WTC11 (cell line): ENCODE measurements around the gene RIPPLY3. TPM values are rescaled to one million over a fixed set of nuclear protein-coding genes. Genes with fewer than 3 reads are reported as not detected.
A peak's percentile ranks its signal among the peaks of the same experiment; 100 is the strongest.

Experiments used
- ATF6 ChIP-seq: sonication (generic); formaldehyde crosslinking; IDR thresholded peaks from 2 replicates; pipeline ENCODE4 v1.8.1; 2023; ENCODE audit warnings: mild to moderate bottlenecking, missing genetic modification reagents
- CREM ChIP-seq: sonication (generic); formaldehyde crosslinking; IDR thresholded peaks from 2 replicates; pipeline ENCODE4 v1.8.1; 2022; ENCODE audit warnings: mild to moderate bottlenecking, missing genetic modification reagents, moderate library complexity
- E2F5 ChIP-seq: sonication (generic); formaldehyde crosslinking; IDR thresholded peaks from 2 replicates; pipeline ENCODE4 v1.8.1; 2022; ENCODE audit warnings: mild to moderate bottlenecking, moderate library complexity, missing genetic modification reagents
- FOXP1 ChIP-seq: sonication (generic); formaldehyde crosslinking; IDR thresholded peaks from 2 replicates; pipeline ENCODE4 v1.8.0; 2022; ENCODE audit warnings: missing genetic modification reagents, mild to moderate bottlenecking, moderate library complexity, borderline replicate concordance
- JUN ChIP-seq: sonication (generic); formaldehyde crosslinking; IDR thresholded peaks from 2 replicates; pipeline ENCODE4 v1.8.0; 2023; ENCODE audit warnings: mild to moderate bottlenecking, missing genetic modification reagents
- KAT7 ChIP-seq: sonication (generic); formaldehyde crosslinking; IDR thresholded peaks from 2 replicates; pipeline ENCODE4 v1.8.1; 2023; ENCODE audit warnings: missing genetic modification reagents, mild to moderate bottlenecking, borderline replicate concordance
- SMAD3 ChIP-seq: sonication (generic); formaldehyde crosslinking; IDR thresholded peaks from 2 replicates; pipeline ENCODE4 v1.8.0; 2022; ENCODE audit warnings: missing genetic modification reagents, mild to moderate bottlenecking, borderline replicate concordance
- SMAD4 ChIP-seq: sonication (generic); formaldehyde crosslinking; IDR thresholded peaks from 2 replicates; pipeline ENCODE4 v1.8.0; 2022; ENCODE audit warnings: mild to moderate bottlenecking, missing genetic modification reagents
- SP1 ChIP-seq: sonication (generic); formaldehyde crosslinking; conservative IDR thresholded peaks from 2 replicates; pipeline ENCODE4 v1.8.1; 2022; ENCODE audit warnings: missing genetic modification reagents
- TCF7 ChIP-seq: sonication (generic); formaldehyde crosslinking; IDR thresholded peaks from 2 replicates; pipeline ENCODE4 v1.8.0; 2022; ENCODE audit warnings: mild to moderate bottlenecking, low read depth, missing genetic modification reagents, moderate library complexity
- TEAD1 ChIP-seq: sonication (generic); formaldehyde crosslinking; IDR thresholded peaks from 2 replicates; pipeline ENCODE4 v1.8.0; 2022; ENCODE audit warnings: mild to moderate bottlenecking, missing genetic modification reagents
- ZNF263 ChIP-seq: sonication (generic); formaldehyde crosslinking; IDR thresholded peaks from 2 replicates; pipeline ENCODE4 v1.8.1; 2022; ENCODE audit warnings: low read depth, mild to moderate bottlenecking, moderate library complexity, missing genetic modification reagents
- ZNF532 ChIP-seq: fragments of 250-450 bp; sonication (Bioruptor Pico); IDR thresholded peaks from 2 replicates; pipeline ENCODE4 v1.9.0; 2021; ENCODE audit warnings: mild to moderate bottlenecking, borderline replicate concordance
- total RNA-seq: library from RNA; stranded (reverse); gene quantifications from 3 replicates; pipeline ENCODE4 v1.2.3, GENCODE V29; 2021
- TF ChIP-seq, protein P1 (sequence below): fragments of 200-600 bp; IDR thresholded peaks from 2 replicates; pipeline ENCODE4 v1.8.0; 2022; ENCODE audit warnings: antibody characterized with exemption
- TF ChIP-seq, protein P2 (sequence below): sonication (generic); formaldehyde crosslinking; IDR thresholded peaks from 2 replicates; pipeline ENCODE4 v1.8.1; 2022; ENCODE audit warnings: missing genetic modification reagents, borderline replicate concordance
- TF ChIP-seq, protein P3 (sequence below): fragments of 250-450 bp; sonication (Bioruptor Pico); IDR thresholded peaks from 2 replicates; pipeline ENCODE4 v1.8.0; 2021; ENCODE audit warnings: mild to moderate bottlenecking
- TF ChIP-seq, protein P4 (sequence below): sonication (generic); formaldehyde crosslinking; IDR thresholded peaks from 2 replicates; pipeline ENCODE4 v1.8.1; 2023; ENCODE audit warnings: mild to moderate bottlenecking, missing genetic modification reagents
- TF ChIP-seq, protein P5 (sequence below): sonication (generic); formaldehyde crosslinking; IDR thresholded peaks from 2 replicates; pipeline ENCODE4 v1.8.0; 2022; ENCODE audit warnings: mild to moderate bottlenecking, missing genetic modification reagents
- TF ChIP-seq, protein P6 (sequence below): sonication (generic); formaldehyde crosslinking; IDR thresholded peaks from 2 replicates; pipeline ENCODE4 v1.8.0; 2022; ENCODE audit warnings: mild to moderate bottlenecking, missing genetic modification reagents

RIPPLY3 gene
- total RNA-seq, 1 experiment from 2014 or later, result 3.5 TPM

DNA sequence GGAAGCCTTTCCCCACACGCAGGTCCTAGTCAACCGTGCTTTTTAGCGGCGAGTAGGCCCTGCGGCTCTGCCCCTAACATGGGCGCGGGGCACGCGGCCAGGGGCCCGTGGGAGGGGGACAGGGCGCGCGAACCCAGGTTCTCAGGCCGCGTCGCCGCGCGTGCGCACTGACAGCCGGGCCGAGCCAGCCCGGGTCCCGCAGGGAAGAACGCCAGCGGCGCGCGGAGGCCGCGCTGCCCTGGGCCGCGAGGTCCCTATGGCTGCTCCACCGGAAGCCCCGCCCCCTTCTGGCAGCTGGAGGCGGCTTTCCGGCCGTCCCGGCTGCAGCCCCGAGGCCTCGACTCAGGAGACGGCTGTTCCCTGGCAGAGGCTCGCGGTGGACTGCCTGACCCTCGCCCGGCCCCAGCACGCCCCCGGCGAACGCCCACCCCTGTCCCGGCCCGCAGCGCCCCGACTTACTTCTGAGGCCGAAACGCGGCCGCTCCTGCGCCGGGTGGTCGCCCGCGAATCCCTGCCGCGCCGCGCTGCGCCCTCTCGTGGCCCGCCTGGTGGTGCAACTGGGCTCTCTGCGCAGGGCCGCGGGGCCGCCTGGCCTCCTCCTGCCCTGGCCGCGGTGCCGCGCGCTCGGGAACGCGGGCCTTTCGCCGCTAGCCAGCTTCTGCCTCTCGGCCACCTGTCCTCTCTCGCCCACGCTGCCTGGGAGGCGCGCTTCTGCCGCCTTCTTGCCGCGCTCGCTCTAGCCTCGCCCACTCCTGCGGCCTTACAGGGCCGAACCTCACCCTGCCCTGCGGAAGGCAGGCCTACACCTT lies 16.6 kb upstream of the RIPPLY3 start (continued):
- TF ChIP-seq ZNF532 (no peak), SMAD3 (CRISPR knock-in tag) (0 out of 2 replicates have a peak, but pooled peaks have one; percentile 20), FOXP1 (CRISPR knock-in tag) (peak; percentile 89), CREM (no peak), E2F5 (peak; percentile 81; the same call in 1 of the 2 replicates), SMAD4 (CRISPR knock-in tag) (no peak; the same call in 1 of the 2 replicates), ZNF263 (peak; percentile 25), TCF7 (CRISPR knock-in tag) (0 out of 2 replicates have a peak, but pooled peaks have one; percentile 25), JUN (CRISPR knock-in tag) (peak; percentile 77; the same call in 1 of the 2 replicates), TEAD1 (peak; percentile 97), SP1 (CRISPR knock-in tag) (peak; percentile 85), KAT7 (peak; percentile 94), ATF6 (CRISPR knock-in tag) (no peak)
- TF ChIP-seq, protein P1, sequence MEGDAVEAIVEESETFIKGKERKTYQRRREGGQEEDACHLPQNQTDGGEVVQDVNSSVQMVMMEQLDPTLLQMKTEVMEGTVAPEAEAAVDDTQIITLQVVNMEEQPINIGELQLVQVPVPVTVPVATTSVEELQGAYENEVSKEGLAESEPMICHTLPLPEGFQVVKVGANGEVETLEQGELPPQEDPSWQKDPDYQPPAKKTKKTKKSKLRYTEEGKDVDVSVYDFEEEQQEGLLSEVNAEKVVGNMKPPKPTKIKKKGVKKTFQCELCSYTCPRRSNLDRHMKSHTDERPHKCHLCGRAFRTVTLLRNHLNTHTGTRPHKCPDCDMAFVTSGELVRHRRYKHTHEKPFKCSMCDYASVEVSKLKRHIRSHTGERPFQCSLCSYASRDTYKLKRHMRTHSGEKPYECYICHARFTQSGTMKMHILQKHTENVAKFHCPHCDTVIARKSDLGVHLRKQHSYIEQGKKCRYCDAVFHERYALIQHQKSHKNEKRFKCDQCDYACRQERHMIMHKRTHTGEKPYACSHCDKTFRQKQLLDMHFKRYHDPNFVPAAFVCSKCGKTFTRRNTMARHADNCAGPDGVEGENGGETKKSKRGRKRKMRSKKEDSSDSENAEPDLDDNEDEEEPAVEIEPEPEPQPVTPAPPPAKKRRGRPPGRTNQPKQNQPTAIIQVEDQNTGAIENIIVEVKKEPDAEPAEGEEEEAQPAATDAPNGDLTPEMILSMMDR, result peak; percentile 78
- TF ChIP-seq, protein P2, sequence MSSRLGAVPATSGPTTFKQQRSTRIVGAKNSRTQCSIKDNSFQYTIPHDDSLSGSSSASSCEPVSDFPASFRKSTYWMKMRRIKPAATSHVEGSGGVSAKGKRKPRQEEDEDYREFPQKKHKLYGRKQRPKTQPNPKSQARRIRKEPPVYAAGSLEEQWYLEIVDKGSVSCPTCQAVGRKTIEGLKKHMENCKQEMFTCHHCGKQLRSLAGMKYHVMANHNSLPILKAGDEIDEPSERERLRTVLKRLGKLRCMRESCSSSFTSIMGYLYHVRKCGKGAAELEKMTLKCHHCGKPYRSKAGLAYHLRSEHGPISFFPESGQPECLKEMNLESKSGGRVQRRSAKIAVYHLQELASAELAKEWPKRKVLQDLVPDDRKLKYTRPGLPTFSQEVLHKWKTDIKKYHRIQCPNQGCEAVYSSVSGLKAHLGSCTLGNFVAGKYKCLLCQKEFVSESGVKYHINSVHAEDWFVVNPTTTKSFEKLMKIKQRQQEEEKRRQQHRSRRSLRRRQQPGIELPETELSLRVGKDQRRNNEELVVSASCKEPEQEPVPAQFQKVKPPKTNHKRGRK (CRISPR knock-in tag), result peak; percentile 52; the same call in 1 of the 2 replicates
- TF ChIP-seq, protein P3, sequence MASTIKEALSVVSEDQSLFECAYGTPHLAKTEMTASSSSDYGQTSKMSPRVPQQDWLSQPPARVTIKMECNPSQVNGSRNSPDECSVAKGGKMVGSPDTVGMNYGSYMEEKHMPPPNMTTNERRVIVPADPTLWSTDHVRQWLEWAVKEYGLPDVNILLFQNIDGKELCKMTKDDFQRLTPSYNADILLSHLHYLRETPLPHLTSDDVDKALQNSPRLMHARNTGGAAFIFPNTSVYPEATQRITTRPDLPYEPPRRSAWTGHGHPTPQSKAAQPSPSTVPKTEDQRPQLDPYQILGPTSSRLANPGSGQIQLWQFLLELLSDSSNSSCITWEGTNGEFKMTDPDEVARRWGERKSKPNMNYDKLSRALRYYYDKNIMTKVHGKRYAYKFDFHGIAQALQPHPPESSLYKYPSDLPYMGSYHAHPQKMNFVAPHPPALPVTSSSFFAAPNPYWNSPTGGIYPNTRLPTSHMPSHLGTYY, result no peak
- TF ChIP-seq, protein P4, sequence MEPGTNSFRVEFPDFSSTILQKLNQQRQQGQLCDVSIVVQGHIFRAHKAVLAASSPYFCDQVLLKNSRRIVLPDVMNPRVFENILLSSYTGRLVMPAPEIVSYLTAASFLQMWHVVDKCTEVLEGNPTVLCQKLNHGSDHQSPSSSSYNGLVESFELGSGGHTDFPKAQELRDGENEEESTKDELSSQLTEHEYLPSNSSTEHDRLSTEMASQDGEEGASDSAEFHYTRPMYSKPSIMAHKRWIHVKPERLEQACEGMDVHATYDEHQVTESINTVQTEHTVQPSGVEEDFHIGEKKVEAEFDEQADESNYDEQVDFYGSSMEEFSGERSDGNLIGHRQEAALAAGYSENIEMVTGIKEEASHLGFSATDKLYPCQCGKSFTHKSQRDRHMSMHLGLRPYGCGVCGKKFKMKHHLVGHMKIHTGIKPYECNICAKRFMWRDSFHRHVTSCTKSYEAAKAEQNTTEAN (CRISPR knock-in tag), result peak; percentile 74; the same call in 1 of the 2 replicates
- TF ChIP-seq, protein P5, sequence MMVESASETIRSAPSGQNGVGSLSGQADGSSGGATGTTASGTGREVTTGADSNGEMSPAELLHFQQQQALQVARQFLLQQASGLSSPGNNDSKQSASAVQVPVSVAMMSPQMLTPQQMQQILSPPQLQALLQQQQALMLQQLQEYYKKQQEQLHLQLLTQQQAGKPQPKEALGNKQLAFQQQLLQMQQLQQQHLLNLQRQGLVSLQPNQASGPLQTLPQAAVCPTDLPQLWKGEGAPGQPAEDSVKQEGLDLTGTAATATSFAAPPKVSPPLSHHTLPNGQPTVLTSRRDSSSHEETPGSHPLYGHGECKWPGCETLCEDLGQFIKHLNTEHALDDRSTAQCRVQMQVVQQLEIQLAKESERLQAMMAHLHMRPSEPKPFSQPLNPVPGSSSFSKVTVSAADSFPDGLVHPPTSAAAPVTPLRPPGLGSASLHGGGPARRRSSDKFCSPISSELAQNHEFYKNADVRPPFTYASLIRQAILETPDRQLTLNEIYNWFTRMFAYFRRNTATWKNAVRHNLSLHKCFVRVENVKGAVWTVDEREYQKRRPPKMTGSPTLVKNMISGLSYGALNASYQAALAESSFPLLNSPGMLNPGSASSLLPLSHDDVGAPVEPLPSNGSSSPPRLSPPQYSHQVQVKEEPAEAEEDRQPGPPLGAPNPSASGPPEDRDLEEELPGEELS (CRISPR knock-in tag), result peak; percentile 84
- TF ChIP-seq, protein P6, sequence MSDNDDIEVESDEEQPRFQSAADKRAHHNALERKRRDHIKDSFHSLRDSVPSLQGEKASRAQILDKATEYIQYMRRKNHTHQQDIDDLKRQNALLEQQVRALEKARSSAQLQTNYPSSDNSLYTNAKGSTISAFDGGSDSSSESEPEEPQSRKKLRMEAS, result peak; percentile 79; the same call in 1 of the 2 replicates
